SW480 (cell line): ENCODE data around the gene P2RX2.

ENCODE experiments used
- DNase-seq: peaks from one replicate; pipeline ENCODE4 v3.0.0-alpha.2; 2016; ENCODE audit warnings: low spot score

P2RX2 gene

GRCh38 chr12:132620113-132620898 is 1.7 kb downstream of the P2RX2 start:
- no peak for DNase-seq

- DNase-seq = no peak
These were observed 2.5 kb downstream of the P2RX2 start for GRCh38 chr12:132620899-132621656.

- DNase-seq = no peak
These were observed 3.3 kb downstream of the P2RX2 start for GRCh38 chr12:132621657-132622435.

- peak; percentile 8 for DNase-seq
These were observed 4.0 kb downstream of the P2RX2 start for GRCh38 chr12:132622437-132623071.

GRCh38 chr12:132623072-132623869 is 4.7 kb downstream of the P2RX2 start:
- DNase-seq = no peak

- no peak for DNase-seq
These were observed 5.7 kb downstream of the P2RX2 start for GRCh38 chr12:132624186-132624855.

- DNase-seq = no peak
These were observed 6.5 kb downstream of the P2RX2 start for GRCh38 chr12:132624910-132625630.

GRCh38 chr12:132625731-132626430 is 7.3 kb downstream of the P2RX2 start:
- DNase-seq = no peak

- DNase-seq = no peak
These were observed 10.8 kb downstream of the P2RX2 start for GRCh38 chr12:132629330-132629729.

GRCh38 chr12:132630672-132631071 is 12.1 kb downstream of the P2RX2 start:
- no peak for DNase-seq

GRCh38 chr12:132631666-132632065 is 13.1 kb downstream of the P2RX2 start:
- no peak for DNase-seq

GRCh38 chr12:132632521-132633228 is 14.1 kb downstream of the P2RX2 start:
- DNase-seq = no peak

- DNase-seq = no peak
These were observed 14.8 kb downstream of the P2RX2 start for GRCh38 chr12:132633398-132633797.

- no peak for DNase-seq
These were observed 15.3 kb downstream of the P2RX2 start for GRCh38 chr12:132633901-132634300.

- DNase-seq = no peak
These were observed 15.9 kb downstream of the P2RX2 start for GRCh38 chr12:132634411-132634990.

GRCh38 chr12:132635076-132635955 is 16.7 kb downstream of the P2RX2 start:
- no peak for DNase-seq

- DNase-seq = no peak
These were observed 19.2 kb downstream of the P2RX2 start for GRCh38 chr12:132637811-132638210.
